Endothelial cell of umbilical vein (primary cell): ENCODE results near the gene SSTR3. TPM values are rescaled to one million over a fixed set of nuclear protein-coding genes. Genes with fewer than 3 reads are reported as not detected.
A peak's percentile ranks its signal among the peaks of the same experiment; 100 is the strongest.

Source experiments
- BruUV-seq: library from RNA; stranded (reverse); fragments of 400-500 nt; replicated peaks from 2 replicates; lab custom pipeline; 2021; lab: Mats Ljungman, UMichigan
- CTCF ChIA-PET: fragments of 300-600, 350-600 bp; sonication (Branson Sonifier 250); formaldehyde crosslinking; loops from one replicate; lab custom pipeline; 2021; ENCODE audit warnings: antibody characterized with exemption, inconsistent platforms; lab: Charles Lee
- POLR2A ChIA-PET: fragments of 300-600, 350-600 bp; sonication (Branson Sonifier 250); formaldehyde crosslinking; loops from one replicate; lab custom pipeline; 2021; ENCODE audit warnings: antibody characterized with exemption, inconsistent platforms; lab: Charles Lee
- DNase-seq: peaks from one replicate; pipeline ENCODE4 v3.0.0-alpha.2; 2011; ENCODE audit warnings: low read depth, low spot score
- FAIRE-seq: peaks from 2 replicates; lab custom pipeline; 2011; peaks lifted over from hg19 to GRCh38; lab: Jason Lieb, UNC
- H2AFZ ChIP-seq: 2 replicates; pipeline ENCODE4 v1.6.0; 2012; ENCODE audit warnings: low read depth, low read length, control low read depth, inconsistent platforms
- H3K27ac ChIP-seq: 2 replicates; pipeline ENCODE4 v1.5.1; 2011; ENCODE audit warnings: low read depth, mild to moderate bottlenecking, control low read depth, low read length, moderate library complexity; ENCODE audit not compliant: insufficient read depth
- H3K27me3 ChIP-seq, 2 experiments: 2 replicates each; pipeline versions ENCODE4 v1.6.0 to v1.6.1; 2011; ENCODE audit warnings: low read length in 2 of 2, mixed read lengths in 1 of 2; ENCODE audit not compliant: control insufficient read depth in 2 of 2, insufficient read depth in 2 of 2
- H3K36me3 ChIP-seq, 2 experiments: 2 replicates in 1 of 2; 3 replicates in 1 of 2; pipeline ENCODE4 v1.5.1; 2011; ENCODE audit warnings: low read length in 2 of 2, mild to moderate bottlenecking in 1 of 2, moderate library complexity in 1 of 2; ENCODE audit not compliant: control insufficient read depth in 2 of 2, insufficient read depth in 2 of 2; ENCODE audit errors: extremely low read depth in 1 of 2
- H3K4me1 ChIP-seq: 3 replicates; pipeline ENCODE4 v1.5.1; 2011; ENCODE audit warnings: mild to moderate bottlenecking, low read length; ENCODE audit not compliant: control insufficient read depth, insufficient read depth; ENCODE audit errors: extremely low read depth
- H3K4me2 ChIP-seq: 2 replicates; pipeline ENCODE4 v1.6.1; 2011; ENCODE audit warnings: low read length, control low read depth, mixed read lengths; ENCODE audit not compliant: insufficient read depth
- H3K4me3 ChIP-seq, 3 experiments: fragments of 200-600 bp in 1 of 3; sonication (generic), shearing (Covaris generic) in 1 of 3; replicated peaks in 1 of 3; 2 replicates each; pipeline ENCODE4 v1.5.1; 2011 to 2016; ENCODE audit warnings: control low read depth in 3 of 3, low read length in 3 of 3, mild to moderate bottlenecking in 2 of 3, inconsistent platforms in 1 of 3, low read depth in 1 of 3, moderate library complexity in 1 of 3; ENCODE audit not compliant: insufficient read depth in 1 of 3
- H3K79me2 ChIP-seq: 2 replicates; pipeline ENCODE4 v1.6.0; 2012; ENCODE audit warnings: low read length, inconsistent platforms; ENCODE audit not compliant: control insufficient read depth, insufficient read depth
- H3K9ac ChIP-seq: replicated peaks from 2 replicates; pipeline ENCODE3; 2011; ENCODE audit warnings: low read length, control low read depth; ENCODE audit not compliant: insufficient read depth; ENCODE audit errors: extremely low read depth
- H3K9me1 ChIP-seq: replicated peaks from 3 replicates; pipeline ENCODE4 v1.6.0; 2011; ENCODE audit warnings: mild to moderate bottlenecking, low read length; ENCODE audit not compliant: control insufficient read depth, insufficient read depth; ENCODE audit errors: extremely low read depth
- H3K9me3 ChIP-seq: replicated peaks from 2 replicates; pipeline ENCODE4 v1.5.1; 2012; ENCODE audit warnings: low read length, inconsistent platforms; ENCODE audit not compliant: control insufficient read depth, insufficient read depth
- H4K20me1 ChIP-seq: replicated peaks from 2 replicates; pipeline ENCODE3; 2011; ENCODE audit warnings: mild to moderate bottlenecking, low read length; ENCODE audit not compliant: control insufficient read depth, insufficient read depth; ENCODE audit errors: extremely low read depth
- CTCF ChIP-seq, 2 donors: IDR thresholded peaks; 1 replicate in 1 of 2; 2 replicates in 1 of 2; pipeline ENCODE4 v1.5.1; 2011; ENCODE audit warnings: low read length in 2 of 2, mild to moderate bottlenecking in 2 of 2, moderate library complexity in 2 of 2, control low read depth in 1 of 2, inconsistent platforms in 1 of 2, low read depth in 1 of 2; ENCODE audit not compliant: insufficient read depth in 1 of 2; ENCODE audit errors: extremely low read depth in 1 of 2
- EZH2 ChIP-seq: IDR thresholded peaks from 2 replicates; pipeline ENCODE4 v1.6.1; 2012; ENCODE audit warnings: borderline replicate concordance, low read depth, mild to moderate bottlenecking, moderate library complexity, low read length, inconsistent platforms; ENCODE audit not compliant: severe bottlenecking
- FOS ChIP-seq: IDR thresholded peaks from 2 replicates; pipeline ENCODE4 v1.6.1; 2011; ENCODE audit warnings: mild to moderate bottlenecking, low read length, moderate library complexity, borderline replicate concordance; ENCODE audit not compliant: insufficient read depth
- GATA2 ChIP-seq: IDR thresholded peaks from 2 replicates; pipeline ENCODE4 v1.7.0; 2011; ENCODE audit warnings: low read depth, mild to moderate bottlenecking, moderate library complexity, mixed read lengths, low read length; ENCODE audit not compliant: insufficient read length, insufficient read depth
- JUN ChIP-seq: IDR thresholded peaks from 2 replicates; pipeline ENCODE4 v1.6.1; 2011; ENCODE audit warnings: borderline replicate concordance, low read depth; ENCODE audit not compliant: insufficient read length, insufficient read depth
- MAX ChIP-seq: IDR thresholded peaks from 2 replicates; pipeline ENCODE4 v1.6.1; 2011; ENCODE audit not compliant: insufficient read depth, insufficient read length
- MYC ChIP-seq: IDR thresholded peaks from one replicate; pipeline ENCODE4 v1.6.1; 2011; ENCODE audit warnings: mild to moderate bottlenecking, low read depth, low read length
- POLR2A ChIP-seq: IDR thresholded peaks from 2 replicates; pipeline ENCODE4 v1.6.1; 2012; ENCODE audit warnings: low read depth, mild to moderate bottlenecking, control low read depth, low read length
- POLR2AphosphoS5 ChIP-seq: IDR thresholded peaks from 2 replicates; pipeline ENCODE4 v1.6.1; 2012; ENCODE audit warnings: low read depth, mild to moderate bottlenecking, control low read depth, low read length, moderate library complexity; ENCODE audit not compliant: insufficient read depth
- dilution Hi-C: fragments of 300-500 bp; cut with MboI; formaldehyde crosslinking; loops from one replicate; pipeline ENCODE4 v1.15.0; 2019; ENCODE audit warnings: low sequenced_read_pairs; ENCODE audit not compliant: extremely low pct_ligation_motif_present
- intact Hi-C: fragments of 100-400 bp; cut with micrococcal nuclease; formaldehyde crosslinking; loops from one replicate; pipeline ENCODE4 v1.10.0; 2022
- polyA plus RNA-seq, 4 experiments: library from polyadenylated mRNA; depleted of rRNA in 3 of 4; stranded (reverse) in 3 of 4; unstranded in 1 of 4; fragments of >200 nt; gene quantifications; 2 replicates each; pipeline versions ENCODE4 v1.2.1 to v1.2.3, GENCODE V29; 2011 to 2012; ENCODE audit warnings: missing spikeins in 1 of 4
- total RNA-seq: library from RNA; stranded (reverse); gene quantifications from 2 replicates; pipeline ENCODE4 v1.2.3, GENCODE V29; 2021

Gene SSTR3
- total and polyA plus RNA-seq, 2 donors (not counting 3 experiments of a cell fraction or from before 2014, with no cell fraction given) = not detected

- POLR2A ChIA-PET = interaction anchor here (0.8 kb wide), 1 partner anchor 9 kb away, joined by 3 read pairs; the partner anchor contains the start of gene C1QTNF6
- intact Hi-C loops = no loop called here
- no peaks in the 10 kb centered on the region for H4K20me1 ChIP-seq
- no peak overlapping the region for H3K4me2 ChIP-seq
- H3K4me1 ChIP-seq = peaks cover 30% of the 10 kb centered on the region
- H3K9ac ChIP-seq = no peak overlapping the region
- H3K9me3 ChIP-seq = no peaks in the 10 kb centered on the region
- dilution Hi-C loops = no loop called here
- no peaks in the 10 kb centered on the region for H3K36me3 ChIP-seq
- BruUV-seq = no TSS peak
- TF ChIP-seq FOS (no peak), MYC (no peak), JUN (no peak), EZH2 (no peak), CTCF (IDR thresholded peaks at IDR 0.05; ENCODE audit: extremely low read depth in 1 of 2, insufficient read depth in 1 of 2, low read depth in 1 of 2, low read length in 2 of 2) (no peak), GATA2 (no peak), POLR2AphosphoS5 (no peak), POLR2A (no peak), MAX (no peak)
- H3K9me1 ChIP-seq = no peaks in the 10 kb centered on the region
- no peaks in the 10 kb centered on the region for H3K79me2 ChIP-seq
- H2AFZ ChIP-seq = peak overlapping the region; percentile 2
- peak; percentile 76 for FAIRE-seq
- H3K4me3 ChIP-seq = no peak overlapping the region
- peak; percentile 65 for DNase-seq
- no peaks in the 10 kb centered on the region for H3K27me3 ChIP-seq
- peak overlapping the region; percentile 82 for H3K27ac ChIP-seq
- CTCF ChIA-PET = interaction anchor here (2.3 to 5.5 kb wide), 4 partner anchors 9 to 20 kb away, joined by 6 to 54 read pairs (median 8); partner anchors contain the start of gene C1QTNF6
These were observed 33.7 kb downstream of the SSTR3 start for GRCh38 chr22:37178350-37179125.
